GM12874 (cell line): ENCODE measurements around the gene DNAJC16.

Source experiments
- CTCF ChIP-seq: IDR thresholded peaks from 2 replicates; pipeline ENCODE4 v1.5.1; 2011; ENCODE audit warnings: low read depth, mild to moderate bottlenecking, control low read depth, low read length, moderate library complexity; ENCODE audit not compliant: insufficient read depth

DNAJC16 gene

GRCh38 chr1:15542388-15543250 is 16.0 kb downstream of the DNAJC16 start:
- no peak for TF ChIP-seq CTCF

- no peak for TF ChIP-seq CTCF
Measured at GRCh38 chr1:15543251-15543588, 16.6 kb downstream of the DNAJC16 start.

GRCh38 chr1:15543589-15544568 is 17.2 kb downstream of the DNAJC16 start:
- no peak for TF ChIP-seq CTCF

GRCh38 chr1:15546641-15547040 is 20.0 kb downstream of the DNAJC16 start:
- no peak for TF ChIP-seq CTCF

GRCh38 chr1:15550573-15550972 is 23.9 kb downstream of the DNAJC16 start:
- TF ChIP-seq CTCF = no peak

GRCh38 chr1:15557008-15557407 is 30.4 kb downstream of the DNAJC16 start:
- TF ChIP-seq CTCF = no peak

GRCh38 chr1:15557594-15557993 is 30.9 kb downstream of the DNAJC16 start:
- no peak for TF ChIP-seq CTCF
